SKM-1 treated with dmso at 0.1 percent for 144 hours (cell line): ENCODE results near the gene NOP14.
"Not testable (repeated sequence)": the region's sequence is repeated elsewhere in the genome, so short reads cannot be mapped to it uniquely, and the experiment has no call there.

Experiments used
- DNase-seq: peaks from one replicate; lab custom pipeline; 2025; ENCODE audit not compliant: unreplicated experiment; lab: John Stamatoyannopoulos, UW

NOP14 gene

GRCh38 chr4:2943364-2944090 lies 19.7 kb downstream of the NOP14 start:
- DNase-seq, result no peak

- DNase-seq, result no peak
Measured at GRCh38 chr4:2942532-2943363, 20.5 kb downstream of the NOP14 start.

- DNase-seq, result no peak
Measured at GRCh38 chr4:2942037-2942531, 21.1 kb downstream of the NOP14 start.

DNA sequence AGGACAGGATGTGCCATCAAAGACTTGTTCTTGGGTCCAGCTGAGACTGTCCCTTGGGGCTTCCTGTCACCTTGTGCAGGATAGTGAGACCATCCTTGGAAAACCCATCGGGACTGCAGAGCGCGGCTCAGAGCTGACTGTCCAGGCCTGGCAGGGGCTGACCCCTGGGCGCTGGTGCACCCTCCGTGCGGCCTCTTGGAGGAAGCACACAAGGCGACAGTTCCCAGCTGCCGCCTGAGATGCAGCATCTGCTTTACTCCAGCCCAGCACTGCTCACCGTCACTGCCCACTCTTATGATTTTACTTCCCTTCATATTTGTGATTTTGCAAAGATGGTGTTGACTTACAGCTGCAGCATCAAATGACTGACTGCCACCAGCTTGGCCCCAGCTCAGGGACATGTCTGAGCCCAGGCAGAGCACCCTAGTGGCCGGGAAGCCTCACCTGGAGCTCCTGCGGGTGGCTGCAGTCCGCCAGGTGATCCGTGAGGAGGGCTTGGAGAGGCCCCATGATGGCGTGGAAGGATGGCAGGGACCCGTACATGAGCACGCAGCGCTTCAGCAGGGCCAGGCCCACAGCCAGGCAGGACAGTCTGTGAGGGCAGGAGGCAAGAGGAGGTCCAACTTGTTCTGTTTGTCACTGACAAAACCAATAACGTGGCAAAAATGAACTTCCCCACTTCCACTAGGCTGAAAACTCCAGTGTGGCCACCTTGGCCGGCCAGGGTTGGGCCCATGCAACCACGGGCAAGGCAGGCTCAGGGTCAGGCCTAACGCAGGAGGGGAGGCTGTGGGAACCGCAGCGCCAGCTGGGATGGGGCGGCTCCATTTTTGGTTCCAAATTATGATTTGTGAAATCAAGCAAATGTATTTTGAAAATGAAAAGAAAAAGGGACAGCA lies 21.8 kb downstream of the NOP14 start:
- DNase-seq, result no peak

DNA sequence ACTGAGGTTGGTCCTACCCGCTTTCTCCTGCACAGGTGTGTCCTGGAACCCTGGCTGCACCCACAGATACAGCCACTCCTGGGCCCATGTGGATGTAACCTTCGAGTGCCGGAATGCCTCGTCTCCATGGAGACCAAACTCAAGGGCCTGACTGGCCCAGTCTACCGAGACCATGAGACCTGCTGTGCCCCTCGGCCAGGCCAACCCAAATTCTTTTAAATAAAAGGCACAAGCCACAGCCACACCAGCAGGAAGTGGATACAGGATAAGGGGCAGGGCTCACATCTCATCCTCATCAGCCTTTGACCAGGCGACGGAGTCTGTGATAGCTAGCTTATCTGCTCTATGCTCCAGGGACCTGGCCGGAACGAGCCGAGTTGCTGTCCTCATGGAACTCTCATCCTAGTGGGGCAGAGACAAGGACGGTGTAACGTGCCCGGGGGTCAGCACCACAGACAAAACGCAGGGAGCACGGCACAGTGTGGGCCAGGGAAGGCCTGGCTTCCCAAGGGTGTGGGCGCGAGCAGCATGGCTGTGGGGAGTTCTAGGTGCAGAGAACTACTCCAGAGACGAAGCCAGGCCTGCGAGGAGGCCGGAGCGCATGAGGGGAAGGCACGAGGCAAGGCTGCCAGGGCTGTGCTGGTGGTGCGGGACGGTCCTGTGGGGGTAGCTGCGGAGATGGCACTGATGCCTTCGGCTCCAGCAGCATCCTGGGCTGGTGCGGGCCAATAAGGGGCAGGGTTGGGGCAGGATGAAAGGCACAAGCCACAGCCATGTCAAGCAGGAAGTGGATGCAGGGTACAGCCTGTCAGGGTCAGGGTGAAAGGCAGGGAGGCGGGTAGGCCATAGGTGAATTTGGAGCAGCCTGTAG lies 22.7 kb downstream of the NOP14 start:
- no peak for DNase-seq

GRCh38 chr4:2939383-2940243 lies 23.6 kb downstream of the NOP14 start:
- no peak for DNase-seq

DNA sequence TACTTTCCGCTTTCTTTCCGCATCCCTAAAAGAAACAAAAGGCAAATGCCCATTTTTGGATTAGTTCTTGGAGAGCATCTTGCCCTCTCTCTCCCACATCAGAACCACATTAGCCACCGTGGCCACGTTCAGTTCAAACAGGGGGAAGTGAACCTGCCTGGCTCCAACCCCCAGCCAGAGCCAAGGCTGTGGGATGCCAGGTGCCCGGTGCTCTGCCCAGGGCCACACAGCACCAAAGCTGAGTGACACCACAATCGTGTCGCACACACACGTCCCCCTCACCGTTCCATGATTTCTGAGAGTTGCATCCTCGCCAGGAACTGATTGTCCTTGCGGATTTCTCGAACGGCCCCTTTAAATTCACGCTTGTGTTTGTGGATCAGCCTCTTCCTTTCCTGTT lies 24.3 kb downstream of the NOP14 start:
- no peak for DNase-seq

DNA sequence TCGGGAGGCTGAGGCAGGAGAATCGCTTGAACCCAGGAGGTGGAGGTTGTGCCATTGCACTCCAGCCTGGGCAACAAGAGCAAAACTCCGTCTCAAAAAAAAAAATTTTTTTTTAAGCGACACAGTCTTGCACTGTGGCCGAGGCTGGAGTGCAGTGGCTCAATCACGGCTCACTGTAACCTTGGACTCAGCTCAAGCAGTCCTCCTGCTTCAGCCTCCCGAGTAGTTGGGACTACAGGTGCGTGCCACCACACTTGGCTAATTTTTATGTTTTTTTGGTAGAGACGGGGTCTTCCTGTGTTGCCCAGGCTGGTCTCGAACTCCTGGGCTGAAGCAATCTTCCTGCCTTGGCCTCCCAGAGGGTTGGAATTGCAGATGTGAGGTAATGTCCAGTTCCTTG lies 24.8 kb downstream of the NOP14 start:
- not testable (repeated sequence) for DNase-seq

- no peak for DNase-seq
Measured at GRCh38 chr4:2937986-2938385, 25.2 kb downstream of the NOP14 start.

DNA sequence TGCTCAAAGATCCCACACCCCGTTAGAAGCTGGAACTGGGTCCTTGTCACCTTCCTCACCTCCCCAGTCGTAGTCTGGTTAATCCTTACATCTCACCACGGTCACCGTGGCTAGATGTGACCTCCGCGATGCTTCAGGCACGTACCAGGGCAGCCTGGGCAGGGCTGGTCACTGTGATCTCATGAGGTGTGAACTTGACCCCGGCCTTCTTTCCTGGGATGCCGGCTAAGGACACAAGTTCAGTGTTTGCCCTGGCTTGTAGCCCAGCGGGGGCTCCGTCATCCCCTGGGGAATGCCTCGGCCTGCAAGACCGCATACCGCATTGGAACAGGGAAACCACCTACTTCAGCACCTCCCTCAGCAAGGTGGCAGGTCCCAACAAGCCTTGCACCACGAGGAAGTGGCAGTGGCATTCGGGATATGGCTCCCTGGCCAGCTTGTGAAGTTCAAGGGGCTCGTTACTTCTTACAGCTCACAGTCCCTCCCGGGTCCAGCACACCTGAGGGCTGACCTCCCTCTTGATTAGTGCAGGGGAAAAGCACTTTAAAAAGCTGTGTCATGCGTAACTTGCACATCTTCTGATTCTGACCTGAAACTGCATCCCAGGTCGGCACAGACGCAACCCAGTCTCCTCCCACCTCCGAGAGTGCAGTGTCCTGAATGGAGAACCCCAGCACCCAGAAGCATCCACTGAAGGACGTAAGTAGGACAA lies 25.9 kb downstream of the NOP14 start:
- DNase-seq, result no peak

DNA sequence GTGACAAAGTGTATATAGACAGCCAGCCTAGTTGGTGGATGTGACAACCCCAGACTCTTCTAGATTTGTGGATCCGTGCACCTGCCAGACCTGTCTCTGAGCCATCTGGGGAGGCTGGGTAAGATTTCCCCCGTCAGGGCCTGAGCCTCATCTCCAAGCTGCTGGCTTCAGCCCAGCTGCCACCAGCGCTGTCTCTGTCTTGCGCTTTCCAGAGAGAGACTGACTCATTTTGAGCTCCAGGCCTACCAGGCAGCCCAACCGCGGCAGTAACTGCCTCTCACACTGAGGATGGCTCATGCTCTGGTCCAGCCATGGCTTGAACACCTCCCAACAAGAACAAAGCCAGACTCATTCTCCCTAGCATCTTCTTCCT lies 26.4 kb downstream of the NOP14 start:
- no peak for DNase-seq

DNA sequence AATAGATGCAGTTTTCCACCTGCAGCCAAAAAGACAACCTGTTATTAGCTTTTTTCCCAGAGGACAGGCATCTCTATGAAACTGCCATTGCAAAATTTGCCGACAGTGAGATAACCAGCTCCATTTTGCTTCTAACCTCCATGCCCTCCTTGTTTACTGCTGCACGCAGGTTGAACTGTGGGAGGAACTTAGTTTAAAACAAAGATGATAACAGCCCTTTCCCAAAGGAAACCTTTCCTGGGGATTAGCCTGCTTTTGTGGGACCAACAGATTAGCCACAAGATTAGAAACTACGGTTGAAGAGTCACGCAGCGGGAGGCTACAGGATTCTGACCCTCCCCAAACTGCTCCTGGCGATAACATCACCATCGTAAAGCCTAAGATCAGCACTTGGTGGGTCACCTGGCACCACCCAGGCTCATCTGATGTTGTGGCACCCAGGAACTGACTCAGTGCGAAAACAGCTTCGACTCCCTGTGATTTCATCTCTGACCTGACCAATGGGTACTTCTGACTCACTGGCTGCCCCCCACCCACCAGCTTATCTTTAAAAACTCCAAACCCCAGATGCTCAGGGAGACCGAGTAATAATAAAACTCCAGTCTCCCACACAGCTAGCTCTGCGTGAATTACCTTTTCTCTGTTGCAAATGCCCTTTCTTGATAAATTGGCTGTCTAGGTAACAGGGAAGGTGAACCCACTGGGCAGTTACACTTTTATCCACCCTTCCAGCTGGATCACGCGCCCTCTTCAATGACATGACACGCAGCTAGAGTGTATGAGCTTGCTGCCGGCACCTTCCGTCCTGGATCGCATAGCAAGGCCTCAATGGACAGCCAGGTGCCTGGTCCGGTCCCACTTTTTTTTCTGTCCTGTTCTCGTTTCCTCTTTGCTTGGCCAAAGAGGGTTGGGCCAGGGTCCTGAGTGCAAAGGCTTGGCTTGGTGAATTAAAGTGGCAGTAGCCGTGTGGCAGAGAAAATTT lies 27.2 kb downstream of the NOP14 start:
- DNase-seq, result no peak

DNA sequence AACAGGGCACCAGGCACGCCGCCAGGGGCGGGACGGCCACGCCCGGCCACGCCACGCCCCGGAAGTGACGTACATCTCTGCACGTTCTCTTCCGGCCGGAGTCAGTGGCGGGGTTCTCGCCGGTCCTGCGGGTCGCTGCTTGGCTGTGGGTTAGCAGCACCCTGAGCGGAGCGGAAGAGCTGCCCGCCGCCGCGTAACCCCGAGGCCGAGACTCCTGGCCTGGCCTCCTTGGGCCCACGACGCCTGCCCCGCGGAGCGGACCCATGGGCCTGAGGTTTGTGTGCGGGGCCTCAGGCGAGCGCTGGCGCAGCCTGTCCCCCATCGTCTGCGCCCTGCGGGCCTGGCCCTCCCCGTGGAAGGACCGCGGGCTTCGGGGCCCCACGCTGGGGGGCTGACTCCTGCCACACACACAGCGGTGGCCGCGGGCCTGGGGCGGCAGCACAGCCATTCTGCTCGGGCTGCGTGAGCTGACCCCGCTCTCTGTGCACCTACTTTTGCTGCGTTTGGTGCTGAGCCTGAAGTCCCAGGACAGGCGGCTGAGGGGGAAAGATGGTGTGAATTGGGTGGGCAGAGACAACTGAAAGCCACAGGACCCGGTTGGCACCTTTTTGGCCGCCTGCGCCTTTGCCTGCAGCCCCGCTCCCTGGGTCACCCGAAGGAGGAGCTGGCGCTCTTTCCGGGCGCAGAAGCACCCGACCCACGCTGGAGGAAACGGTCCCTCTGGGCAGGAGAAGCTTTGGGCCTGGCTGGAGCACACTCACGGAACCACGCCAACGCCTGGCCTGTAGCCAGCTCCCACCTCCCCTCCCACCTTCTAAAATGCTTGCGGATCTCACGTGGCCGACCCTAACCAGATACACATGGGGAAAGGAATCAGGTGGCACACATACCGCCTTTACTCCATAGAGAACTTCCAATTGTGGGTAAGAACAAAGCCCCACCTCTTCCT lies 28.1 kb downstream of the NOP14 start:
- peak; percentile 92 for DNase-seq

GRCh38 chr4:2934077-2934812 lies 29.0 kb downstream of the NOP14 start:
- DNase-seq, result peak; percentile 82

DNA sequence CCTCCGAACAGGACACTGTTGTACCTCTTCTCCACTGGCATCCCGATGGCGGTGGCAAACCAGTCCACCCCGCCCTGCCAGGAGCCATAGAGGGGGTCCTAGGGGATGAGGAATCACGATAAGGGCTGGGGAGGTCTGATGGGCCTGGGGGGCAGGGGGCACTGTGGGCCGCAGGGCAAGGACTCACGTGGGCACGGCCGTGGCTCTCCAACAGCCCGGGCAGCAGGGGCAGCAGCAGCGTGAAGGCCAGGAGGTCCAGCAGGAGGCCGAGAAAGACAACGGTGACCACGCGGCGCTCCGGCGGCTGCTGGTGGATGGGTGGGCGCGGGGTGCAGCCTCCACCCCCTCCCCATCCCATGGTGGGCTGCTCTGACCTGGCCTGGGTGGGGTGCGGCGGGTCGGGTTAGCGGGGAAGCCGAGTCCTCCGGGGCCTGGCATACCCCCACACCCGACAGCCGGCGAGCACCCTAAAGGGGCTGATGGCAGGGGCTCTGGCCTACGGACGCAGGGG lies 29.6 kb downstream of the NOP14 start:
- no peak for DNase-seq
